ENCODE results near the gene ARID4B. TPM values are rescaled to one million over a fixed set of nuclear protein-coding genes. Genes with fewer than 3 reads are reported as not detected.

The ARID4B gene
- total and polyA plus RNA-seq, 2 of the 13 experiments (the other 11 are each of a cell fraction or from before 2014, with no cell fraction given) = 9.7 to 24.6 TPM

DNA sequence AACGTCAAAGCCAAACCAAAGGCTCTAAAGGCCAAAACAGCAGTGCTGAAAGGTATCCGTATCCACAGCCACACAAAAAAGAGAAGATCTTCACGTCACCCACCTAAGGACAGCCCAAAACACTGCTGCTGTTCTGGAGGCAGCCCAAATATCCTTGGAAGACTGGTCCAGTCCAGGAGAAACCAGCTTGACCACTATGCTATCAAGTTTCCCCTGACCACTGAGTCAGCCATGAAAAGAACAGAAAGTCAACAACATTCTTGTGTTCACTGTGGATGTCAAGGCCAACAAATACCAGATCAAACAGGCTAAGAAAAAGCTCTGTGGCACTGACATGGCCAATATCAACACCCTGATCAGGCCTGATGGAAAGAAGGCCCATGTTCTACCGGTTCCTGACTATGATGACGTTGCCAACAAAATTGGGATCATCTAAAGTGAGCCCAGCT is 32.1 kb downstream of the ARID4B start (continued):
- TF ChIP-seq, protein P1, sequence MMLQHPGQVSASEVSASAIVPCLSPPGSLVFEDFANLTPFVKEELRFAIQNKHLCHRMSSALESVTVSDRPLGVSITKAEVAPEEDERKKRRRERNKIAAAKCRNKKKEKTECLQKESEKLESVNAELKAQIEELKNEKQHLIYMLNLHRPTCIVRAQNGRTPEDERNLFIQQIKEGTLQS (CRISPR knock-in tag; IDR thresholded peaks at IDR 0.05) = peak; percentile 71
- TF ChIP-seq BRD4 (CRISPR knock-in tag; IDR thresholded peaks at IDR 0.05) = no peak
- no peak for TF ChIP-seq POLR2AphosphoS2 (IDR thresholded peaks at IDR 0.05; ENCODE audit: low read depth, low read length)
- no peak for TF ChIP-seq ZNF407 (CRISPR knock-in tag; IDR thresholded peaks at IDR 0.05; ENCODE audit: not compliant biosample characterization)
- no peak for TF ChIP-seq KLF9 (CRISPR knock-in tag; IDR thresholded peaks at IDR 0.05; ENCODE audit: low read depth)
- TF ChIP-seq ZNF83 (CRISPR knock-in tag; IDR thresholded peaks at IDR 0.05; ENCODE audit: borderline replicate concordance) = no peak
- TF ChIP-seq MAFF (IDR thresholded peaks at IDR 0.05; ENCODE audit: low read depth, low read length) = peak; percentile 42; the same call in 1 of the 2 replicates
- TF ChIP-seq TIGD3 (CRISPR knock-in tag; IDR thresholded peaks at IDR 0.05; ENCODE audit: borderline replicate concordance) = no peak
- no peak for TF ChIP-seq ZNF597 (CRISPR knock-in tag; IDR thresholded peaks at IDR 0.05)
- no peak for TF ChIP-seq ZNF180 (CRISPR knock-in tag; IDR thresholded peaks at IDR 0.05; ENCODE audit: borderline replicate concordance, low read depth)
- no peak for TF ChIP-seq BCL3 (CRISPR knock-in tag; IDR thresholded peaks at IDR 0.05)
- no peak for TF ChIP-seq SIN3A (IDR thresholded peaks at IDR 0.05; ENCODE audit: borderline replicate concordance, low read depth, low read length)
- no peak for TF ChIP-seq ZNF720 (CRISPR knock-in tag; IDR thresholded peaks at IDR 0.05)
- TF ChIP-seq ZFAT (CRISPR knock-in tag; conservative IDR thresholded peaks at IDR 0.05) = no peak
- no peak for TF ChIP-seq HNRNPK (IDR thresholded peaks at IDR 0.05; ENCODE audit: low read depth, low read length, poor library complexity, severe bottlenecking)

Measured in HepG2 (cell line).